Measurements from ENCODE around the gene IL1RN. TPM values are rescaled to one million over a fixed set of nuclear protein-coding genes. Genes with fewer than 3 reads are reported as not detected.

IL1RN gene
- polyA plus RNA-seq, 1 donor from 2014 or later: not detected

- Histone ChIP-seq H3F3A (ENCODE audit: insufficient read depth, low read length, poor library complexity, severe bottlenecking) (no peaks in the 10 kb centered on the region), H3K9me2 (ENCODE audit: insufficient read depth, low read length) (no peaks in the 10 kb centered on the region), H3K36me3 (ENCODE audit: insufficient read depth, low read length) (no peaks in the 10 kb centered on the region), H3K4me2 (ENCODE audit: low read length) (no peak overlapping the region), H3K27me3 (ENCODE audit: insufficient read depth, low read depth, low read length) (no peaks in the 10 kb centered on the region), H3K79me2 (replicated peaks; ENCODE audit: insufficient read depth, low read length) (no peaks in the 10 kb centered on the region), H3K27ac (ENCODE audit: low read length) (no peak overlapping the region), H3K9me3 (ENCODE audit: low read length) (no peaks in the 10 kb centered on the region), H3K4me3 (ENCODE audit: low read length) (no peak overlapping the region), H2AFZ (ENCODE audit: low read depth, low read length) (no peak overlapping the region), H4K20me1 (ENCODE audit: insufficient read depth) (no peaks in the 10 kb centered on the region), H3K9ac (ENCODE audit: low read length) (no peak overlapping the region)
- TF ChIP-seq CTCF (IDR thresholded peaks at IDR 0.05; ENCODE audit: poor library complexity, severe bottlenecking) (no peak), REST (IDR thresholded peaks at IDR 0.05; ENCODE audit: borderline replicate concordance) (no peak), SMC3 (conservative IDR thresholded peaks at IDR 0.05; ENCODE audit: poor library complexity) (no peak), POLR2AphosphoS5 (IDR thresholded peaks at IDR 0.05) (no peak), EP300 (conservative IDR thresholded peaks at IDR 0.05; ENCODE audit: poor library complexity, severe bottlenecking) (no peak), EZH2 (IDR thresholded peaks at IDR 0.05; ENCODE audit: borderline replicate concordance, insufficient read depth, low read length, poor library complexity, severe bottlenecking) (no peak), MXI1 (conservative IDR thresholded peaks at IDR 0.05; ENCODE audit: poor library complexity, severe bottlenecking) (no peak), TAF1 (IDR thresholded peaks at IDR 0.05; ENCODE audit: low read depth) (no peak), RAD21 (conservative IDR thresholded peaks at IDR 0.05) (no peak)
These were observed 6.5 kb upstream of the IL1RN start for GRCh38 chr2:113120861-113121260.

- no peak overlapping the region for H3K9ac ChIP-seq (ENCODE audit: low read length)
- no peak overlapping the region for H3K27ac ChIP-seq (ENCODE audit: low read length)
- H4K20me1 ChIP-seq (ENCODE audit: insufficient read depth): no peaks in the 10 kb centered on the region
- H3K9me3 ChIP-seq (ENCODE audit: low read length): no peaks in the 10 kb centered on the region
- no peak overlapping the region for H2AFZ ChIP-seq (ENCODE audit: low read depth, low read length)
- no peaks in the 10 kb centered on the region for H3K79me2 ChIP-seq (replicated peaks; ENCODE audit: insufficient read depth, low read length)
- H3F3A ChIP-seq (ENCODE audit: insufficient read depth, low read length, poor library complexity, severe bottlenecking): no peaks in the 10 kb centered on the region
- no peaks in the 10 kb centered on the region for H3K9me2 ChIP-seq (ENCODE audit: insufficient read depth, low read length)
- H3K27me3 ChIP-seq (ENCODE audit: insufficient read depth, low read depth, low read length): no peaks in the 10 kb centered on the region
- no peak overlapping the region for H3K4me2 ChIP-seq (ENCODE audit: low read length)
- TF ChIP-seq RAD21 (conservative IDR thresholded peaks at IDR 0.05) (no peak), SMC3 (conservative IDR thresholded peaks at IDR 0.05; ENCODE audit: poor library complexity) (no peak), TAF1 (IDR thresholded peaks at IDR 0.05; ENCODE audit: low read depth) (no peak), MXI1 (conservative IDR thresholded peaks at IDR 0.05; ENCODE audit: poor library complexity, severe bottlenecking) (no peak), EZH2 (IDR thresholded peaks at IDR 0.05; ENCODE audit: borderline replicate concordance, insufficient read depth, low read length, poor library complexity, severe bottlenecking) (no peak), REST (IDR thresholded peaks at IDR 0.05; ENCODE audit: borderline replicate concordance) (no peak), EP300 (conservative IDR thresholded peaks at IDR 0.05; ENCODE audit: poor library complexity, severe bottlenecking) (no peak), POLR2AphosphoS5 (IDR thresholded peaks at IDR 0.05) (no peak), CTCF (IDR thresholded peaks at IDR 0.05; ENCODE audit: poor library complexity, severe bottlenecking) (no peak)
- no peaks in the 10 kb centered on the region for H3K36me3 ChIP-seq (ENCODE audit: insufficient read depth, low read length)
- H3K4me3 ChIP-seq (ENCODE audit: low read length): no peak overlapping the region
These were observed 5.0 kb upstream of the IL1RN start for GRCh38 chr2:113122364-113122763.

Data from neural cell (in vitro differentiated cells).